ENCODE results near the gene CD96. TPM values are rescaled to one million over a fixed set of nuclear protein-coding genes. Genes with fewer than 3 reads are reported as not detected.
A peak's percentile ranks its signal among the peaks of the same experiment; 100 is the strongest.

The CD96 gene
- total and polyA plus RNA-seq, 2 experiments from 2014 or later: 0.91 TPM; not detected in 1

DNA sequence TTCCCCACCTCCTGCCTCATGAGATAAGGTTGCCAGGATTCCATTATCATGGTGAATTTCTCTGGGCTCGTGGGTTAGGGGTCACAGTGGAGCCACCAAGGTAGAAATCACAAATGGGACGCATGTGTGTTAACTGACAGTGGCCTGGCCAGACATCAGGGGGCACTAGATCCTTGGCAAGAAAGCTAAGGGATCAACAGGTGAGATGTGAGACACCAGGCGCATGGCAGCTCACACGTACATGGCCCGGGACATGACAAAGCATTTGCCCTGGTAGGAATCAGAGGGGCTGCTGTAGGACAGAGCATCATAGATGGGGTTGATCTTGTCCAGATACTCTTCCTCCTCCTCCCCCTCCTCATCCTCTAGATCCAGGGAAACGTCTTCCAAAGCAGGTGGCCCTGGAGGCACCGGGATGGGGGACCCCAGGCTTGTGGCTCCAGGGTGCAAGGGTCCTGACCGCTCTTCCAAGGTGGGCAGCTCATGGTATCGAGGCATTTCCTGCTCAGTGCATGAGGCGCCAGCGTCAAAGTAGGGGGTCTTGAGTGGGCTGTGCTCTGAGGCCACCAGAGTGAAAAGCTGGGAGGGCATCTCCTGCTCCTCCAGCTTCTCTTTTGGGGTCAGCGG lies 28.5 kb downstream of the CD96 start:
- no peaks in the 10 kb centered on the region for H3K79me2 ChIP-seq (replicated peaks; ENCODE audit: insufficient read depth)
- no peak overlapping the region for H3K4me3 Mint-ChIP-seq
- no peak overlapping the region for H3K4me3 ChIP-seq
- no peaks in the 10 kb centered on the region for H3K27me3 ChIP-seq (ENCODE audit: insufficient read depth)
- no peak overlapping the region for H2AFZ ChIP-seq
- H3F3A ChIP-seq (replicated peaks; ENCODE audit: low read depth): no peaks in the 10 kb centered on the region
- H3K36me3 Mint-ChIP-seq (ENCODE audit: low read depth): no peaks in the 10 kb centered on the region
- DNase-seq (ENCODE audit: low spot score): peak; percentile 19
- no peaks in the 10 kb centered on the region for H3K27me3 Mint-ChIP-seq (ENCODE audit: insufficient read depth, low read depth, poor library complexity)
- no peaks in the 10 kb centered on the region for H3K36me3 ChIP-seq (ENCODE audit: insufficient read depth)
- H4K20me1 ChIP-seq (replicated peaks; ENCODE audit: insufficient read depth): no peaks in the 10 kb centered on the region
- TF ChIP-seq, protein P1, sequence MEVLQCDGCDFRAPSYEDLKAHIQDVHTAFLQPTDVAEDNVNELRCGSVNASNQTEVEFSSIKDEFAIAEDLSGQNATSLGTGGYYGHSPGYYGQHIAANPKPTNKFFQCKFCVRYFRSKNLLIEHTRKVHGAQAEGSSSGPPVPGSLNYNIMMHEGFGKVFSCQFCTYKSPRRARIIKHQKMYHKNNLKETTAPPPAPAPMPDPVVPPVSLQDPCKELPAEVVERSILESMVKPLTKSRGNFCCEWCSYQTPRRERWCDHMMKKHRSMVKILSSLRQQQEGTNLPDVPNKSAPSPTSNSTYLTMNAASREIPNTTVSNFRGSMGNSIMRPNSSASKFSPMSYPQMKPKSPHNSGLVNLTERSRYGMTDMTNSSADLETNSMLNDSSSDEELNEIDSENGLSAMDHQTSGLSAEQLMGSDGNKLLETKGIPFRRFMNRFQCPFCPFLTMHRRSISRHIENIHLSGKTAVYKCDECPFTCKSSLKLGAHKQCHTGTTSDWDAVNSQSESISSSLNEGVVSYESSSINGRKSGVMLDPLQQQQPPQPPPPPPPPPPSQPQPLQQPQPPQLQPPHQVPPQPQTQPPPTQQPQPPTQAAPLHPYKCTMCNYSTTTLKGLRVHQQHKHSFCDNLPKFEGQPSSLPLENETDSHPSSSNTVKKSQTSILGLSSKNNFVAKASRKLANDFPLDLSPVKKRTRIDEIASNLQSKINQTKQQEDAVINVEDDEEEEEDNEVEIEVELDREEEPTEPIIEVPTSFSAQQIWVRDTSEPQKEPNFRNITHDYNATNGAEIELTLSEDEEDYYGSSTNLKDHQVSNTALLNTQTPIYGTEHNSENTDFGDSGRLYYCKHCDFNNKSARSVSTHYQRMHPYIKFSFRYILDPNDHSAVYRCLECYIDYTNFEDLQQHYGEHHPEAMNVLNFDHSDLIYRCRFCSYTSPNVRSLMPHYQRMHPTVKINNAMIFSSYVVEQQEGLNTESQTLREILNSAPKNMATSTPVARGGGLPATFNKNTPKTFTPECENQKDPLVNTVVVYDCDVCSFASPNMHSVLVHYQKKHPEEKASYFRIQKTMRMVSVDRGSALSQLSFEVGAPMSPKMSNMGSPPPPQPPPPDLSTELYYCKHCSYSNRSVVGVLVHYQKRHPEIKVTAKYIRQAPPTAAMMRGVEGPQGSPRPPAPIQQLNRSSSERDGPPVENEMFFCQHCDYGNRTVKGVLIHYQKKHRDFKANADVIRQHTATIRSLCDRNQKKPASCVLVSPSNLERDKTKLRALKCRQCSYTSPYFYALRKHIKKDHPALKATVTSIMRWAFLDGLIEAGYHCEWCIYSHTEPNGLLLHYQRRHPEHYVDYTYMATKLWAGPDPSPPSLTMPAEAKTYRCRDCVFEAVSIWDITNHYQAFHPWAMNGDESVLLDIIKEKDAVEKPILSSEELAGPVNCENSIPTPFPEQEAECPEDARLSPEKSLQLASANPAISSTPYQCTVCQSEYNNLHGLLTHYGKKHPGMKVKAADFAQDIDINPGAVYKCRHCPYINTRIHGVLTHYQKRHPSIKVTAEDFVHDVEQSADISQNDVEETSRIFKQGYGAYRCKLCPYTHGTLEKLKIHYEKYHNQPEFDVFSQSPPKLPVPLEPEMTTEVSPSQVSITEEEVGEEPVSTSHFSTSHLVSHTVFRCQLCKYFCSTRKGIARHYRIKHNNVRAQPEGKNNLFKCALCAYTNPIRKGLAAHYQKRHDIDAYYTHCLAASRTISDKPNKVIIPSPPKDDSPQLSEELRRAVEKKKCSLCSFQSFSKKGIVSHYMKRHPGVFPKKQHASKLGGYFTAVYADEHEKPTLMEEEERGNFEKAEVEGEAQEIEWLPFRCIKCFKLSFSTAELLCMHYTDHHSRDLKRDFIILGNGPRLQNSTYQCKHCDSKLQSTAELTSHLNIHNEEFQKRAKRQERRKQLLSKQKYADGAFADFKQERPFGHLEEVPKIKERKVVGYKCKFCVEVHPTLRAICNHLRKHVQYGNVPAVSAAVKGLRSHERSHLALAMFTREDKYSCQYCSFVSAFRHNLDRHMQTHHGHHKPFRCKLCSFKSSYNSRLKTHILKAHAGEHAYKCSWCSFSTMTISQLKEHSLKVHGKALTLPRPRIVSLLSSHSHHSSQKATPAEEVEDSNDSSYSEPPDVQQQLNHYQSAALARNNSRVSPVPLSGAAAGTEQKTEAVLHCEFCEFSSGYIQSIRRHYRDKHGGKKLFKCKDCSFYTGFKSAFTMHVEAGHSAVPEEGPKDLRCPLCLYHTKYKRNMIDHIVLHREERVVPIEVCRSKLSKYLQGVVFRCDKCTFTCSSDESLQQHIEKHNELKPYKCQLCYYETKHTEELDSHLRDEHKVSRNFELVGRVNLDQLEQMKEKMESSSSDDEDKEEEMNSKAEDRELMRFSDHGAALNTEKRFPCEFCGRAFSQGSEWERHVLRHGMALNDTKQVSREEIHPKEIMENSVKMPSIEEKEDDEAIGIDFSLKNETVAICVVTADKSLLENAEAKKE (CRISPR knock-in tag; IDR thresholded peaks at IDR 0.05): no peak
- TF ChIP-seq, protein P2, sequence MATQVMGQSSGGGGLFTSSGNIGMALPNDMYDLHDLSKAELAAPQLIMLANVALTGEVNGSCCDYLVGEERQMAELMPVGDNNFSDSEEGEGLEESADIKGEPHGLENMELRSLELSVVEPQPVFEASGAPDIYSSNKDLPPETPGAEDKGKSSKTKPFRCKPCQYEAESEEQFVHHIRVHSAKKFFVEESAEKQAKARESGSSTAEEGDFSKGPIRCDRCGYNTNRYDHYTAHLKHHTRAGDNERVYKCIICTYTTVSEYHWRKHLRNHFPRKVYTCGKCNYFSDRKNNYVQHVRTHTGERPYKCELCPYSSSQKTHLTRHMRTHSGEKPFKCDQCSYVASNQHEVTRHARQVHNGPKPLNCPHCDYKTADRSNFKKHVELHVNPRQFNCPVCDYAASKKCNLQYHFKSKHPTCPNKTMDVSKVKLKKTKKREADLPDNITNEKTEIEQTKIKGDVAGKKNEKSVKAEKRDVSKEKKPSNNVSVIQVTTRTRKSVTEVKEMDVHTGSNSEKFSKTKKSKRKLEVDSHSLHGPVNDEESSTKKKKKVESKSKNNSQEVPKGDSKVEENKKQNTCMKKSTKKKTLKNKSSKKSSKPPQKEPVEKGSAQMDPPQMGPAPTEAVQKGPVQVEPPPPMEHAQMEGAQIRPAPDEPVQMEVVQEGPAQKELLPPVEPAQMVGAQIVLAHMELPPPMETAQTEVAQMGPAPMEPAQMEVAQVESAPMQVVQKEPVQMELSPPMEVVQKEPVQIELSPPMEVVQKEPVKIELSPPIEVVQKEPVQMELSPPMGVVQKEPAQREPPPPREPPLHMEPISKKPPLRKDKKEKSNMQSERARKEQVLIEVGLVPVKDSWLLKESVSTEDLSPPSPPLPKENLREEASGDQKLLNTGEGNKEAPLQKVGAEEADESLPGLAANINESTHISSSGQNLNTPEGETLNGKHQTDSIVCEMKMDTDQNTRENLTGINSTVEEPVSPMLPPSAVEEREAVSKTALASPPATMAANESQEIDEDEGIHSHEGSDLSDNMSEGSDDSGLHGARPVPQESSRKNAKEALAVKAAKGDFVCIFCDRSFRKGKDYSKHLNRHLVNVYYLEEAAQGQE (IDR thresholded peaks at IDR 0.05; ENCODE audit: unreplicated experiment): no peak
- TF ChIP-seq, protein P3, sequence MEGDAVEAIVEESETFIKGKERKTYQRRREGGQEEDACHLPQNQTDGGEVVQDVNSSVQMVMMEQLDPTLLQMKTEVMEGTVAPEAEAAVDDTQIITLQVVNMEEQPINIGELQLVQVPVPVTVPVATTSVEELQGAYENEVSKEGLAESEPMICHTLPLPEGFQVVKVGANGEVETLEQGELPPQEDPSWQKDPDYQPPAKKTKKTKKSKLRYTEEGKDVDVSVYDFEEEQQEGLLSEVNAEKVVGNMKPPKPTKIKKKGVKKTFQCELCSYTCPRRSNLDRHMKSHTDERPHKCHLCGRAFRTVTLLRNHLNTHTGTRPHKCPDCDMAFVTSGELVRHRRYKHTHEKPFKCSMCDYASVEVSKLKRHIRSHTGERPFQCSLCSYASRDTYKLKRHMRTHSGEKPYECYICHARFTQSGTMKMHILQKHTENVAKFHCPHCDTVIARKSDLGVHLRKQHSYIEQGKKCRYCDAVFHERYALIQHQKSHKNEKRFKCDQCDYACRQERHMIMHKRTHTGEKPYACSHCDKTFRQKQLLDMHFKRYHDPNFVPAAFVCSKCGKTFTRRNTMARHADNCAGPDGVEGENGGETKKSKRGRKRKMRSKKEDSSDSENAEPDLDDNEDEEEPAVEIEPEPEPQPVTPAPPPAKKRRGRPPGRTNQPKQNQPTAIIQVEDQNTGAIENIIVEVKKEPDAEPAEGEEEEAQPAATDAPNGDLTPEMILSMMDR (conservative IDR thresholded peaks at IDR 0.05; ENCODE audit: low read depth in 2 of 2): peak in 1 of 2 experiments; percentile 40; a peak in 2 of 4 replicates
- no peaks in the 10 kb centered on the region; the same call in 1 of the 3 replicates for H3K9me3 Mint-ChIP-seq
- no peaks in the 10 kb centered on the region; the same call in 2 of the 3 replicates for H3K4me1 Mint-ChIP-seq
- H3K27ac ChIP-seq (ENCODE audit: low read depth): no peak overlapping the region
- ATAC-seq: no peak
- H3K9me2 ChIP-seq (ENCODE audit: insufficient read depth): no peaks in the 10 kb centered on the region
- no peak overlapping the region for H3K4me2 ChIP-seq
- no peak overlapping the region; the same call in 1 of the 2 replicates for H3K27ac Mint-ChIP-seq
- H3K4me1 ChIP-seq (ENCODE audit: insufficient read depth): no peaks in the 10 kb centered on the region

All from GM23338 (cell line).